8988T (cell line): ENCODE results near the gene AGMO.

Source experiments
- DNase-seq: peaks from one replicate; pipeline ENCODE4 v3.0.0; 2011

Gene AGMO

DNA sequence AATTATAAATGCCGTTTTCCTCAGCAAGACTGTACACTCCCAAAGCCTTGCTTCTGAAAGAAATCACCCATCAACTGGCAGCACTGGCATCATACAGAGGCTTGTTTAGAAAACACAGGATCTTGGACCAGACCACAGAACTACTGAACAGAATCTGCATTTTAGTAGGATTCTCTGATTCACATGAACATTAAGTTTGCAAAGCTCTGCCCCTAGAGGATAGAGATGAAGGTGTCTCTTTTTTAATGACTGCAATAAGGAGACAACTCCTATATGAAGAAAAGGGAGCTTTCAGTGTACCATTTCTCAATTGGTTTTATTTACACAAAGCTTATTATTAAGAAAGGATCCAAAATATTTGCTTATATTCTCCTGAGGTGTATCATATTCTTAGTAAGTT is 172.7 kb downstream of the AGMO start:
- no peak for DNase-seq

DNA sequence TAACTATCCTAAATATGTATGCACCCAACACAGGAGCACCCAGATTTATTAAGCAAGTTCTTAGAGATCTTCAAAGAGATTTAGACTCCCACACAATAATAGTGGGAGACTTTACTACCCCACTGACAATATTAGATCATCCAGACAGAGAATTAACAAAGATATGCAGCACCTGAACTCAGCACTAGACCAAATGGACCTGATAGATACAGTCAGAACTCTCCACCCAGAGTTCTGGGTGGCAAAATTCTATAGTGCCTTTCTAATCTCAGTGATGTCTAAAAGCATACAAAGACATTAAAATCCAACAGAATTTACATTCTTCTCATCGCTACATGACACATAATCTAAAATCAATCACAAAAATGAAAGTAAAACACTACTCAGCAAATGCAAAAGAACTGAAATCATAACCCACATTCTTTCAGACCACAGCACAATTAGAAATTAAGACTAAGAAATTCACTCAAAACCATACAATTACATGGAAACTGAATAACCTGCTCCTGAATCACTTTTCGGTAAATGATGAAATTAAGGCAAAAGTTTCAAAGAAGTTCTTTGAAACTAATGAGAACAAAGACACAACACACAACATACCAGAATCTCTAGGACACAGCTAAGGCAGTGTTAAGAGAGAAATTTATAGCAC is 183.2 kb downstream of the AGMO start:
- DNase-seq: no peak

DNA sequence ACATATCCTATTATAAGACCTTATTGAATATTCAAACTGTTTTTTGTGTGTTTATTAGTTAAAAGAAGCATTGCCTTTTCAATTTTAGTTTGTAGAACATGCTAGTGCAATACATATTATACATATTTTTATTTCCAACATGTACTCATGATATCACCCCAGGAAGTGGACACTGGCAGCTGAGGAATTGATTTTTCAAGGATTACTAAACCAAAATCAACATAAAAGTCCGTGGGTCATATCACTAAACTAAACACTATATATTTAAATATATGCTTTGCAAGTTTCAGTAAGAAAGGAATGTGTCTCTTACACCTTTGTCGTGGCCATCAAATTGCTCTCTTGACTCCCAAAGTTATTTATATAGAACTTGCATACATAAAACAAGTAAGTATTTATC is 185.2 kb downstream of the AGMO start:
- DNase-seq: no peak

DNA sequence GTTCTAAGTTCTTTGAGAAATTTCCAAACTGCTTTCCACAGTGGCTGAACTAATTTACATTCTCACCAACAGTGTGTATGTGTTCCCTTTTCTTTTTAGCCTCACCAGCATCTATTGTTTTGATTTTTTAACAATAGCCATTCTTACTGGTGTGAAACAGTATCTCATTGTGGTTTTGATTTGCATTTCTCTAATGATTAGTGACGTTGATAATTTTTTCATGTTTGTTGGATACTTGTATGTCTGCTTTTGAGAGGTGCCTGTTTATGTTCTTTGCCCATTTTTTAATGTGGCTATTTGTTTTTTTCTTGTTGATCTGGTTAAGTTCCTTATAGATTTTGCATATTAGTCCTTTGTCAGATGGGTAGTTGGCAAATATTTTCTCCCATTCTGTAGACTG is 191.4 kb downstream of the AGMO start:
- no peak for DNase-seq

DNA sequence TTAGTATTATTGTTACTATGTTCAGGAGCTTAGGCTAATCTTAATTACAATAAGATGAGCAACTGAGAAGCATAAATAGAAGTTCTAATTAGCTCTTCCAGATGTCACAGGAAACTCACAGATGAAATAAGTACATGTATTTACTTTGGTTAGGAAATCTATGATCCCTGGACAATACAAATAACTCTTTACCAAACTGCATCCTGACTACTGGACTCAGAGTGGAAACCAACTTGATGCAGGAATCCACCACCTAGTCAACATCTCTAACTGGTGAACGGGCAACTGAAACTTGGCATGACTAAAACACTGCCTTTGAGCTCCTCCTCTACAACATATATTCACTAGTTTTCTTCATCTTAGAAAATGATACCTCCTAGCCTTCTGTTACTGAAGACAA is 193.2 kb downstream of the AGMO start:
- no peak for DNase-seq

DNA sequence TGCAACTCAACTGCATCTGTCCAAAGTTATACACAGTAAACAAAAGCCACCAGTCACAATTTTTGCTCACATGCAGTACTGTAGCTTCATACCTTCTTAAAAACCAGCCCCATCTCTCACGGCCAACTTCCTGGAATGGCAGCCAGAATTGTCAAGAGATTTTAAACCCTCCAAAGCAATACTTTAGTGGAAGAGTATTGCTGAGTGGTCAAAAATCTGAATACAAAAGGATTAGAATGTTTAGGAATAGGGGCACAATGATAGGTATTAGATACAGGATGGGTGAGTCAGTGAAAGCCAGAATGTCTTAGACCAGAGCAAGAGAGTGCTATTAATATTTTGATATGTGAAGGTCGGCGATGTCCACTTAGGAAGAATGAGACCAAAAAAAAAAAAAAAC is 193.9 kb downstream of the AGMO start:
- no peak for DNase-seq

DNA sequence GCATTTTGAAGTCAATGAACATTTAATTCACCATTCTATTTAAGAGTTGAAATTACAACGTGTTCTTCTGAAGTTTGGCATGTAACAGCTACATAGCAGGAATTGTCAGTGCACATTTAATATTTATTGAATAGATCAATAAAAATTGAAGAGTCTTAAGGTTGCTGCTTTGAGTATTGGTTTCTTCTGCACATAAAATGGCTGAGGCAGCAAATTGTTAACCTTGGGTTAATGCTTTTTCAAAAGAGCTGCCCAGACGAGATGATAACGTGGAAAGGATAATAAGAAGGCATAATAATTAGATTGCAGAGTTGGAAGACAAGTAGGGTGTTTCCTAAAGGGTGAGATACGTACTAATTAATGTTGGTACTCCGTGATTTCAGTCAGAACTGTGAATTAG is 203.7 kb downstream of the AGMO start:
- DNase-seq: no peak

DNA sequence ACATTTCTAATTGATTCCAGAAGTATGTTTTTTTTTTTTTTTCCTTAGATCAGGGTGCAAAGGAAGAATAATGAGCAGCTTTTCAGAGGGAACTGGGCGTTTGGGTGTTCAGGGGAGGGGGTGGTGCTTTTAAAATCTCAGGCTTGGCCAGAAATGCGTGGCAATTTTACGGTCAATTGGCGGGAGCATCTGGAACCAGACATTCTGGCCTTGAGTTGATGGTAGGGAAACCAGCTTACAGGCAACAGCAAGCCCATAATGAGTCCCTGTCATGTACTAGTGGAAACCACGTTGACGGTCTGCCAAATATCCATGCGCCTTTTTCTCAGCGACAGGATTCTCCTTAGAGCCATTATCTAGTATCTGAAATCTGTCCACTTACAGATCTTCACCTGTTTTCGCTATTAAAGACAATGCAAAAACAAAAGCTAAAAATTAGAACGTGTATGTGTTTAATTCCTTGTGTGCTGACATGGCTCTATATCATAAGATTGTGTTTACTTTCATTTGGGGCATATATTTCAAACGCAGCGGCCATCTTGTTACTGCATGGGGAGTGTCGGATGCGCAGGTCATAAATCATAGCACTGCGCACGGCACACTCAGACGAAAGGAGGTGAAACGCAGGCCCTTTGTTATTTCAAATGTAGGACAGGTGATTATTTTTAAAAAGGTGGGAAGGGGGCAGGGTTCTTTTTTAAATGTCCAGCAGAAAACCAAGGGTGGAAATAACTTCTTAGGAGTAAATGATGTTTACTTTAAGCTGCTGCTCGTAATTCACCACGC is 209.2 kb downstream of the AGMO start:
- DNase-seq: no peak

DNA sequence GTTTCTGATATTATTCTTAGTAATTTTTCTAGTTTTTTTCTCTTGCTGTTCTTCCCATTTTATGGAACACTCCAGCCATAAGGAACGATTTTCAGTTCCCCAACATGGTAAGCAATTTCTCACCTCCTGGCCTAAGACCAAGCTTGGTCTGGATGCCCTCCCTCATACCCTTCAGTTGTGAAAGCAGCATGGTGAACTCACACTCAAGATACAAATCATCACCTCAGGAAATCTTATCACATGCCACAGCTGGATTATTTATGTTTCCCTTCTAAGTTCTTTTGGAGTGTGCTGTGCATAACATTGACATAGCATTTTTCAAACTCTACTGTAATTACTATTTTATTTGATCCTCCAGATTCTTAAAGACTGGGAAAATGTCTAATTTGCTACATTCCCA is 216.6 kb downstream of the AGMO start:
- no peak for DNase-seq

DNA sequence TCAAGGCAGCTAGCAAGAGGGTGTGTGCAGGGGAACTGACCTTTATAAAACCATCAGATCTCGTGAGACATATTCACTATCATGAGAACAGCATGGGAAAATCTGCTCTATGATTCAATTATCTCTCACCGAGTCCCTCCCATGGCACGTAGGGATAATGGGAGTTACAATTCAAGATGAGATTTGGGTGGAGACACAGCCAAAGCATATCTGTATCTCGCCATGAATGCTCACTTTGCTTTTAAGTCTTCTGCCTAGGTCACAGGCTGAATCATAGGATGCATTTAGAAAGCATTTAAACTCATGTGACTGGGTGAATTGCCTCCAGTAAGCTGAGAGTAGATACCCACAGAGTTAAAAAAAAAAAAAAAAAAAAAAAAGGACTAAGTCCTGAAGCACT is 220.0 kb downstream of the AGMO start:
- DNase-seq: no peak

DNA sequence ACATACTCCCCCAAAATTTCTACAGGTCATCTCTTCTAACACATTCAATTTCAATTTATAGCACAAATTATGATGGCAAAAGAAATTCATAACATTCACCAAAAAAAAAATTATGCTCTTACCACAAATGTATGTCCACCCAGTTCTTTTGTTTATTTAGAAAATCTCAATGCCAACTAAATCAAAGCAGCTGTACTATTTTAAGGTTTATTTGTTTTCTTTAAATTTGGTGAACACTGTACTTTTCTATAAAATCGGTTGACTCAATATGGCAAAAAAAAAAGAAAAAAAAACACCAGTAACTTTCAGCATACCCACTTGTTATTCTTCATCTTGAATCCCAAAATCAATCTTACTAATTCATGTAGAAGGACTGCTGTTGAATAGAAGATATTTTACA is 225.7 kb downstream of the AGMO start:
- DNase-seq: no peak

DNA sequence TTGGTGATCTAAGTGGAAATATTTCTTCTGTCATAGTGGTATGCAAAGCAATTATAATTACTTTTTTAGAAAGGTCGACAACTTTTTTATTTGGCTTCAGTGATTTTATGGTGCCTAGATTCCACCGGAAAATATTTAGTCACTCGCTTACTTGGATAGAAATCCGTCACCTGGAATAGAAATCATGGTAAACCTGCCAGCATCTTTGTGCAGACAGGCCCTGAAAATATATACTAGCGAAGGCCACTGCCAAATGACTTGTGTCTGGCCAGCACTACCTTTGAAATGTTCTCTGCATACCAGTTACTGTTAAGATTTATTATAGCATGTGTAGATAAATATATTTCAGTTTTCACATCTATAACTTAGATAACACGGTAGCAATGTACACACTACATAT is 226.4 kb downstream of the AGMO start:
- no peak for DNase-seq

DNA sequence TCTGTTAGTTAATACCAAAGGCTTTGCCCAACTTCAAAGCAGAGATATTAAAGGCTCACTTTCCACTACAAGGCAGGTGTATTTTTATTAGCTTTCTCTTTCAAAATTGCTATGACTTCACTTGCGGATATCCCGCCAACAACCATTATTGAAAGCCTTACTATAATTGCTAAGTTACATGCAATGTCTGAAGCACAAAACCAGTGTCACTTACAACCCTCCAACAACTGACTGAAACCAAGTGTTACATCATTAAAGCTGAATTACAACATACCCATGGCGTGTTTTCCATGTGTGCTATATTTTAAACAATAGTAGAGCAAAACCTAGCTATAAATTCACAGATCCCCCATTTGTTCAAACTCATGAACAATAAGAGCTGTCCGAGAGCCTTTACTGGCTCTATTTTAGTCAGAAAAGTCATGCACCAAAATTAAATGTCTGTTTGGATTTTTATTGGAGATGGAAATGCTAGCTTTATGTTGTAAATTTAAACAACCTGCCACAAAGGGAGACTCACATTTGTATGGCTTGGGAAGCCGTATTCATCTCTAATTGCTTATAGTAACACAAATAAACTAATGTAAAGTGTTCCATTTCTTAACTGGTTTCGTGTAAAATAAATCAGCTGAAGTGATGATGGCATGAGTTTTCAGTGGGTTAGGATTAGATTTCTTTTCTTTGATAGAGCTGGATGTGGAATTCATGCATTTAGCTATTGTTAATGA is 227.1 kb downstream of the AGMO start:
- no peak for DNase-seq

DNA sequence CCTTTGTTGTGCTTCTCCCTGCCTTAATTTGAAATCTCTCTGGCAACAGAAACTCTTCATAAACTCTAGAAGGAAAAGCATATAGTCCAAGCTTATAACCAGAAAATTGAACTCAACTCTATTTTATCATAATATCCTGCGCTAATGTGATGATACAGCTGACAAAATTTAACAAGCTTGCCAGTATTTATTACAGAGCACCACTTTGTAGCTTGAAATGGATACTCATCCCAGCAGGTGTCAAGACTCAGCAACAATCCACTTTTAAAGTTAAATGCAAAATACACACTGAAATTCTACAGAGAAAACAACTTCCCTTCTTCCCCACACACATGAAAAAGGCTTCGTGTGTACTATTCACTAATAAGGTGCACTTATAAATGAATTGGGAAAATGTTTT is 228.9 kb downstream of the AGMO start:
- no peak for DNase-seq

DNA sequence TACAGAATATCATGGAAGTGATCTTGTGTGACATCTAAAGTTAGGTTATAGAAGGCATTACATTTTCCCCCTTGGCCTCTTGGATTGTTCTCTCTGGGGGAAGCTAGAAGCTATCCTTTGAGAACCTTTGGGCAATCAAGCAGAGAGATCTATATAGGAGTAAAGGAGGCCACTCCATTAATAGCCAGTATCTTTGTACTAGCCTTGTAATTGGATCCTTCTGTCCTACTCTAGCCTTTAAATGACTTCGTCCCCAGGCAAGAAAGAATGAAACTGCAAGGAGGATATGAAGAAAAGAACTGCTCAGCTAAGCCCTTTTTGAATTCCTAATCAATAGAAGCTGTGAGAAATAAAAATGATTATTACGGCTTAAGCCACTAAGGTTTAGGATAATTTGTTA is 230.9 kb downstream of the AGMO start:
- no peak for DNase-seq

DNA sequence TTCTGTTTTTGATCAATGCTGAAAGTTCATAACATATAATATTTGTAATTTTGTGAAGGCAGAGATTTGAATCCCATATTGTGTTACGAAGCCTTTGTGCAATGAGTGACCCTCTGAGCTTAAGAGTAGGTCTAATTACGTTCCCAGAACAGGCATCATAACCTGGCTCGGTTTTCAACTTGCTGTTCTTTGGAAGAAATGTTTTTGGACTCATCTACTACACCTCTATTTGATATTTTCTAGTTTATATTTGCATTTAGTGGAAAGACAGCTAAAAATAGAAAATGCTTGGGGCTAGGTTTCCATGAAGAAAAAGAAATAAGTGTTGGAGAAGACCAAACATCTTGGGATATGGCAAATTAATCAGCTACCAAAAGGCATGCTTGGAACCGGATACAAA is 234.8 kb downstream of the AGMO start:
- DNase-seq: no peak

DNA sequence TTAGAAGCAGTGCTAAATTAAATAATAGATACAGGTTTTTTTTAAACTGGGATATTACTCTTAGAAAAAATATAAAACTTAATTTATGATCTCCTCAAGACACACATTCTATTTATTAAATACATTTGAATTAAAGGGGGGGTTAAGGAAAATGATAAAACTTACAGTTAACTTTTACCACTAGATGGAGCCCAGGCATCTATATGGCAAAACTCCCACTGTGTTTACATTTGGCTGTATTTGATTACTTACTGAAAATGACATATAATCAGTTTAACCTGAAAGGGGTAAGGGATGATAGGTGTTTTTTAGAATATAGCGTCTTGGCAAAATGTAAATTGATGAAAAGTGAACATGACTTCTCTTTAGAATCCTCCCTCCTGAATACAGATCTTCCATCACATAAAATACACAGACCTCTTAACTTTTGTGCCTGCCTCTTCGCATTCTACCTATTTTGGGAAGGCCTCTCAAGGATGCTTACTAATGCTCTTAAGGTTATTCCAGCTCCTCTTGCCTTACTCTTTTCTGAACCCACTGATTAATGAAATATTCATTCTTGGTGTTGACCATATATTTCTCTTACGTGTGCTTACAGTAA is 235.7 kb downstream of the AGMO start:
- no peak for DNase-seq

DNA sequence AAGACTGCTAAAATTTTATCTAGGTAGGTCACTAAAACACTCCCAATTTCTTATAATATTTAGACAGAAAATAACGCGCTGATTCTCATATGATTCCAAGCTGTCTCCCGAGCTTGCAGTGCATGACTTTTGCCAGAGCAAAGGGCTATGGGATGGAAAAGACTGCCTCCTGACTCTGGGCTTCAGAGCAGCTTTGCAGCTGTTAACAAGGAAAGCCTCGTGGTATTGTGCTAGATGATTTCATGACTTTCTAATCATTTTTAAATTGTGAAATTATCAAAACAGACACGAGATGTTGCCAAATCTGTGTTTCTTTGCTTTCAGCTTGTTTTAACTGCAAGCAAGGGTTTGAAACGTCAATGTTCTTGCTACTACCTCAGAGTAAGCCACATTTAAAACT is 238.3 kb downstream of the AGMO start:
- DNase-seq: no peak

DNA sequence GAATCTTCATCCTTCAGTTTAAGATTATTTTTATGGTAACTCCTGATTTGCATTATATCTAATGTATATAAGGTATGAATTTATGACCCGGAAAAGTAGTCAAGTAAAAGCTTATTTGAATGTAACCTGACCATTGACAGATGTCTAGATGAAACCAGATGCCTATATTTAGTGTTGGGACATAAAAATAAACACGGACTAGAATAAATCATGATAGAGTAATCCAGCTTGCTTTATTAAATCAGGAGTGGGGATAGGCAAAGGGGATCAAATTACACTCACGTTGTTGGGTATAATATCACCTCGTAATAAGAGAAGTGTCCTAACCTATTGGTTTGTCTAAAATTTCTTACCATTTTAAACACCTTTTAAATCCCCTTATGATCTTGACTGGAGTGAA is 244.6 kb downstream of the AGMO start:
- DNase-seq: no peak

DNA sequence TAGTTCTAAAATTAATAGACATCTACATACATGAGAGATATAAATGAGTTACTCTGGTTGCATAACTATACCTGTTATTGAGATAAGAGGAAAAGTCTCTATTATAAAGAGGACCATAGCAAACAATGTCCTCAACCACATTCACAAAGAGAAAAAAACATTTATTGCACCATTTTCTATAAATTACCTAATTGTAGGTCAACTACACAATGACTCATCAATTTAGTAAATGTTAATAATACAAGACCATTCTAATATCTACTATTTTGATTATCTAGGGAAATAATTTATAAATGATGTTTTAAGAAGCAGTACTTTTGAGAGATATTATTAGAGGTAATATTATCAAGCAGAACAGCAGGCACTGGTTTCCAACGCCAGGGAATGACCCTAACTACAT is 246.1 kb downstream of the AGMO start:
- DNase-seq: no peak

DNA sequence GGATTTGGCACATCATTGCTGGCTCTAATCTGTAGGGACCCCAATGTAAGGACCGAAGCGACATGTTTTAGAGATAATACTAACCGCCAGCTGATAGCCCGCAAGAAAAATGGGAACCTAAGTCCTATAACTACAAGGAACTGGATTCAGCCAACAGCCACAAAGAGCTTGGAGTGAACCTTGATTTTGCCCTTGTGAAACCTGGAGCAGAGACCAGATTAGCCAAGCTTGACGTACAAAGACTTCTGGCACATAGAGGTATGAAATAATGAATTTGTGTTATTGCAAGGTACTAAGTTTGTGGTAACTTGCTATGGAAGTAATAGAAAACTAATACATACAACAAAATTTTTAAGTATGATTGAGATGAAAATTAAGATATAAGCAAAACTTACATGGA is 246.9 kb downstream of the AGMO start:
- DNase-seq: no peak

DNA sequence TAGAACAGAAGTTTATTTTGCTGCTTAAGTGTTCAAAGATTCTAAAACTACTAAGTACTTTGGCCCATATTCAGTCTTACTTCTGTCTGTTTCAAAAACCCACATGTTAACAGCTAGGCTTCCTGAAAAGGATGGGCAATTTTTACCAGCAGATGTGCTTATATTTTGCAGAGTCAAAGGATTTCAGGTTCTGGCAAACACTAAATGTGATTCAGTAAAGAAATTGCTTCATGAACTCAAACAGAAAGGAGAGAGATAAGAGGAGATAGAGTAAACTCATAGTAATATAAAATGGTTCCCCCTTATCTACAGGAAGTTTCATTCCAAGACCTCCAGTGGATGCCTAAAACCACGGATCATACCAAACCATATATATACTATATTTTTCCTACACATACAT is 248.5 kb downstream of the AGMO start:
- DNase-seq: no peak

DNA sequence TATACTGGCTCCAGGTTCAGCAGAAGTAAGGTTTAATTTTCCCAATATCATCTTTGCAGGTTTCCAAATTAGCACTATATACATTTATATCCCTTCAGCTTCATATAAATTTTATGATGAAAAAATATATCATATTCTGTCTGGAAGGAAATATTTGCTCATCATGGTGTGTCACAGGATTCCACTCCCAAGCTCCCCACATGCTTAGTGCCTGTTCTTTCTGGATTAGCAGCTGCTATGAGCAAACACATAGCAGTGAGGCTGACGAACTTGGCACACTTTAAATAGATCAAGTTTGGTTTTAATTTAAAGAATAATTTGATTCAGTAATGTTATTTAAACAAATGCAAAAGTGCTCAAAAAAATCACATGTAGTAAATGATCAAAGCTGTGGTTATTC is 251.9 kb downstream of the AGMO start:
- DNase-seq: no peak

DNA sequence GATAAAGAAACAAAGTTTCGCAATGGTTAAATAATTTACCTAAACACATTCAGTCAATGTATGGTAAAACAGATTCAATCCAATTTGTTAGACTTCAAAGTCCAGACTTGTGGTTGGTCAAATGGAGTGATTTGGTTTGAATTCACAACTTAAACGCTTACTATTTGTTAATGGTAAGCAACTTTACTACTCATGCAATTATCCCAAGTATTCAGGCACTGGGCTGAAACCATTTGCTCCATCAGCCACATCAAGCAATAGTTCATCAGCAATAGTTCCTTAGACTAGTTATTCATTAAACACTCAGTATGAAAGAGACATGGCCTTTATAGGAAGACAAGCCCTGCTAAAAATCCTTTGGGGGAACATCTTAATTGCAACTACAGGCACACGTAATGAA is 253.0 kb downstream of the AGMO start:
- DNase-seq: no peak
